Ishikawa (cell line): ENCODE data around the gene EPB41L2.

ENCODE experiments used
- CEBPB ChIP-seq: IDR thresholded peaks from 2 replicates; pipeline ENCODE4 v1.6.1; 2012
- CREB1 ChIP-seq: IDR thresholded peaks from 2 replicates; pipeline ENCODE4 v1.6.1; 2012; ENCODE audit warnings: low read depth
- EGR1 ChIP-seq: IDR thresholded peaks from 2 replicates; pipeline ENCODE4 v1.6.1; 2012
- EP300 ChIP-seq: IDR thresholded peaks from 2 replicates; pipeline ENCODE4 v1.6.1; 2012; ENCODE audit warnings: borderline replicate concordance
- FOXM1 ChIP-seq: IDR thresholded peaks from 2 replicates; pipeline ENCODE4 v1.6.1; 2012; ENCODE audit warnings: low read depth, borderline replicate concordance
- TAF1 ChIP-seq: IDR thresholded peaks from 2 replicates; pipeline ENCODE4 v1.6.1; 2012; ENCODE audit warnings: low read depth, mild to moderate bottlenecking
- TEAD4 ChIP-seq: IDR thresholded peaks from 2 replicates; pipeline ENCODE4 v1.6.1; 2012
- YY1 ChIP-seq: IDR thresholded peaks from 2 replicates; pipeline ENCODE4 v1.6.1; 2012; ENCODE audit warnings: low read depth
- ZBTB7A ChIP-seq: IDR thresholded peaks from 2 replicates; pipeline ENCODE4 v1.6.1; 2012; ENCODE audit warnings: low read depth
- TF ChIP-seq, protein P1 (sequence below): IDR thresholded peaks from 2 replicates; pipeline ENCODE4 v1.6.1; 2012
- TF ChIP-seq, protein P2 (sequence below): IDR thresholded peaks from 2 replicates; pipeline ENCODE4 v1.6.1; 2012; ENCODE audit warnings: low read depth, mild to moderate bottlenecking
- TF ChIP-seq, protein P3 (sequence below): IDR thresholded peaks from 2 replicates; pipeline ENCODE4 v1.6.1; 2012

- TF ChIP-seq, protein P1, sequence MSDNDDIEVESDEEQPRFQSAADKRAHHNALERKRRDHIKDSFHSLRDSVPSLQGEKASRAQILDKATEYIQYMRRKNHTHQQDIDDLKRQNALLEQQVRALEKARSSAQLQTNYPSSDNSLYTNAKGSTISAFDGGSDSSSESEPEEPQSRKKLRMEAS, result no peak
- no peak for TF ChIP-seq FOXM1
- TF ChIP-seq, protein P2, sequence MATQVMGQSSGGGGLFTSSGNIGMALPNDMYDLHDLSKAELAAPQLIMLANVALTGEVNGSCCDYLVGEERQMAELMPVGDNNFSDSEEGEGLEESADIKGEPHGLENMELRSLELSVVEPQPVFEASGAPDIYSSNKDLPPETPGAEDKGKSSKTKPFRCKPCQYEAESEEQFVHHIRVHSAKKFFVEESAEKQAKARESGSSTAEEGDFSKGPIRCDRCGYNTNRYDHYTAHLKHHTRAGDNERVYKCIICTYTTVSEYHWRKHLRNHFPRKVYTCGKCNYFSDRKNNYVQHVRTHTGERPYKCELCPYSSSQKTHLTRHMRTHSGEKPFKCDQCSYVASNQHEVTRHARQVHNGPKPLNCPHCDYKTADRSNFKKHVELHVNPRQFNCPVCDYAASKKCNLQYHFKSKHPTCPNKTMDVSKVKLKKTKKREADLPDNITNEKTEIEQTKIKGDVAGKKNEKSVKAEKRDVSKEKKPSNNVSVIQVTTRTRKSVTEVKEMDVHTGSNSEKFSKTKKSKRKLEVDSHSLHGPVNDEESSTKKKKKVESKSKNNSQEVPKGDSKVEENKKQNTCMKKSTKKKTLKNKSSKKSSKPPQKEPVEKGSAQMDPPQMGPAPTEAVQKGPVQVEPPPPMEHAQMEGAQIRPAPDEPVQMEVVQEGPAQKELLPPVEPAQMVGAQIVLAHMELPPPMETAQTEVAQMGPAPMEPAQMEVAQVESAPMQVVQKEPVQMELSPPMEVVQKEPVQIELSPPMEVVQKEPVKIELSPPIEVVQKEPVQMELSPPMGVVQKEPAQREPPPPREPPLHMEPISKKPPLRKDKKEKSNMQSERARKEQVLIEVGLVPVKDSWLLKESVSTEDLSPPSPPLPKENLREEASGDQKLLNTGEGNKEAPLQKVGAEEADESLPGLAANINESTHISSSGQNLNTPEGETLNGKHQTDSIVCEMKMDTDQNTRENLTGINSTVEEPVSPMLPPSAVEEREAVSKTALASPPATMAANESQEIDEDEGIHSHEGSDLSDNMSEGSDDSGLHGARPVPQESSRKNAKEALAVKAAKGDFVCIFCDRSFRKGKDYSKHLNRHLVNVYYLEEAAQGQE, result no peak
- no peak for TF ChIP-seq CREB1
- TF ChIP-seq TAF1, result no peak
- no peak for TF ChIP-seq YY1
- no peak for TF ChIP-seq EP300
- TF ChIP-seq CEBPB, result no peak
- TF ChIP-seq ZBTB7A, result no peak
- TF ChIP-seq TEAD4, result no peak
- no peak for TF ChIP-seq EGR1
- TF ChIP-seq, protein P3, sequence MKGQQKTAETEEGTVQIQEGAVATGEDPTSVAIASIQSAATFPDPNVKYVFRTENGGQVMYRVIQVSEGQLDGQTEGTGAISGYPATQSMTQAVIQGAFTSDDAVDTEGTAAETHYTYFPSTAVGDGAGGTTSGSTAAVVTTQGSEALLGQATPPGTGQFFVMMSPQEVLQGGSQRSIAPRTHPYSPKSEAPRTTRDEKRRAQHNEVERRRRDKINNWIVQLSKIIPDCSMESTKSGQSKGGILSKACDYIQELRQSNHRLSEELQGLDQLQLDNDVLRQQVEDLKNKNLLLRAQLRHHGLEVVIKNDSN, result no peak
These were observed 89.3 kb downstream of the EPB41L2 start for GRCh38 chr6:130973521-130974277.
